GM18951 (cell line): ENCODE results near the gene BCAS3.

ENCODE experiments used
- POLR2A ChIP-seq: IDR thresholded peaks from 4 replicates; pipeline ENCODE4 v1.6.1; 2011; ENCODE audit warnings: mild to moderate bottlenecking; ENCODE audit not compliant: insufficient read length, insufficient read depth; ENCODE audit errors: extremely low read depth
- in situ Hi-C: fragments of 300-500 bp; cut with MboI; formaldehyde crosslinking; loops from one replicate; pipeline ENCODE4 v1.12.0; 2022; ENCODE audit warnings: low sequenced_read_pairs, mixed read lengths, inconsistent platforms; ENCODE audit not compliant: unreplicated experiment

Gene BCAS3

DNA sequence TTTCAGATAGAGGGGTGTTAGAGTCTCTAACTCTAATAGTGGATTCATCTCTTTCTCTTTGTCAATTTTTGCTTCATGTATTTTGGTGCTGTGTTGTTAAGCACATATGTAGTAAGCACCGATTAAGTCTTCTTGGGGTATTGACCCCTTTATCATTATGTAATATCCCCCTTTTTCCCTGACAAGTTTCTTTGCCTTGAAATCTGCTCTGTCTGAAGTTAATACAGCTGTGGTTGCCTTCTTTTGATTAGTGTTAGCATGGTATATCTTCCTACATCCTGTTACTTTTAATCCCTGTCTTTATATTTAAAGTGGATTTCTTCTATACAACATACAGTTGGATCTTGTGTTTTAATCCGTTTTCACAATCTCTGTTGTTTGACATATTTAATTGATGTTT lies 60.6 kb downstream of the BCAS3 start:
- in situ Hi-C loops: loop anchor here (25.0 kb wide), 1 partner anchor 649 kb away; the partner anchor contains the start of gene TBX2

DNA sequence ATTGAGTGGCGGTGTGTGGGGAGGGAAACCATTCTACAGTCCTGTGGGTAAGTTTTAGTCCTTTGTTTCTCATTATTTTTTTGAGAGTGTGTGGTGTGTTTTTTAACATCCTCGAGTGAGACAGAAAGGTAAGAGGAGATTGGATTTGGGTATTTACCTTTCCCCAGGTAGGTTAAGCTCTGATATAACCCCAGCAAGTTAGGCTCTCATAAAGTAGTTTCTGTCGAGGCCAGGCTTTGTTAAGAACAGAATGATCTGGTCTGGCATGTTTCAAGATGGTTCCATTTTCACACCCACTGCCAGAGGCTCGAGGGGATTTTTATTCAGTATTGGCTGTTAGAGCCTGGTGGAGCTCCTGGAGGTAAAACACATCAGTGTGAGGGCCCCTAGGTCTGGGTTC lies 62.9 kb downstream of the BCAS3 start:
- TF ChIP-seq POLR2A: no peak
- in situ Hi-C loops: loop anchor here (25.0 kb wide), 1 partner anchor 647 kb away; the partner anchor contains the start of gene TBX2

More for the DNA sequence above, 60.6 kb downstream of the BCAS3 start:
- no peak for TF ChIP-seq POLR2A

DNA sequence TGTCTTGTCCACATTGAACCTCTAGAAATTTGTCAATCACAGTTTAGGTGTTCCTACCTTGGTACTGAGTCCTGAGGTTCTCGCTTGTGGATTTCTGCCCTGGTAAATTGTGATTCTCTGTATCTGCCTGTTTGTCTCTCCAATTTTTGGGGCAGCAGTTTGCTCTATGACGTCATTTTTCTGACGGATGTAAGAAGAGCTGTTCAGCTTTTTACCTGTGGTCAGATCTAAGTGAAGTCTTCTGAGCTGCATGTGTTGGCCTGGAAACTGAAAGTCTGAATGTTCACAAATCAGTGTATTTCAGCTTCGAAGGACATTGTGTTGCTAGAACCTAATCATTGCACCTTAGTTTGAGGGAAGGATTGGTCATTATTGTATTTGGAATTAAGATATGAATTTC lies 63.4 kb downstream of the BCAS3 start:
- TF ChIP-seq POLR2A: no peak
- in situ Hi-C loops: loop anchor here (25.0 kb wide), 1 partner anchor 646 kb away; the partner anchor contains the start of gene TBX2

DNA sequence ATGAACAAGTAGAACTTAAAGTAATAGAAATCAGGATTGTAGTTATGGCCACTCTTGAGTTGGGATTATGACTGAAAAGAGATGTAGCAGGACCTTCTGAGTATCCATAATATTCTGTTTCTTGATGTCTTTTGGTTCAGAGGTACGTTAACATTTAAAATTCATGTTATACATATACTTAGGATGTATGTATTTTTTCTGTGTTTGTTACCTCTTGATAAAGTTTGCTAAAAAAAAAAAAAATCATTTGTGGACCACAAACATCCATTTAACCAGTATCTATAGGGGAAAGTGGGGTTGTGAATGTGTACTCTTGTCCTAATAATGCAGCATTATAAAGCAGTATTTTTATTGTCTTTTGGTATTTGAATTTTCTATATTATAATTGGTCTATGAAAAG lies 65.6 kb downstream of the BCAS3 start:
- in situ Hi-C loops: loop anchor here (25.0 kb wide), 1 partner anchor 644 kb away; the partner anchor contains the start of gene TBX2

DNA sequence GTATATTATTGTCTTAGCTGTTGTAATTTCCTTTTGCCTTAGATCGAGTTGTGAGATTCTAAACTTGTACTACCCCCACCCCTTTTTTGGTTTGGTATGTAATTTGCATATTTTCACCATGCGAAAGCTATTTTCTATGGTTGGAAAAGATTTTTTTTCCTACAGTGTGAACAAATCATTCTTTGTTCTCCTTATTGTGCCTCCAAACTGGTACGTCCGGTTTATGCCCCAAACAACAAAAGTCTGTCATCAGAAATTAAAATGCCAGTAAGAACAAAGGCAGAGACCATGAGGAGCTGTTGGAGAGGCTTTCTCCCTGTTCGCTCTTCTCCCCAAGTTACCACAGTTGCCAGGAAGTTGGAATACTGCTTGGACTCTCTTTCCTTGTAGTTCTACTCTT lies 66.1 kb downstream of the BCAS3 start:
- no peak for TF ChIP-seq POLR2A
- in situ Hi-C loops: loop anchor here (25.0 kb wide), 1 partner anchor 644 kb away; the partner anchor contains the start of gene TBX2

More for the DNA sequence above, 65.6 kb downstream of the BCAS3 start:
- TF ChIP-seq POLR2A: no peak

DNA sequence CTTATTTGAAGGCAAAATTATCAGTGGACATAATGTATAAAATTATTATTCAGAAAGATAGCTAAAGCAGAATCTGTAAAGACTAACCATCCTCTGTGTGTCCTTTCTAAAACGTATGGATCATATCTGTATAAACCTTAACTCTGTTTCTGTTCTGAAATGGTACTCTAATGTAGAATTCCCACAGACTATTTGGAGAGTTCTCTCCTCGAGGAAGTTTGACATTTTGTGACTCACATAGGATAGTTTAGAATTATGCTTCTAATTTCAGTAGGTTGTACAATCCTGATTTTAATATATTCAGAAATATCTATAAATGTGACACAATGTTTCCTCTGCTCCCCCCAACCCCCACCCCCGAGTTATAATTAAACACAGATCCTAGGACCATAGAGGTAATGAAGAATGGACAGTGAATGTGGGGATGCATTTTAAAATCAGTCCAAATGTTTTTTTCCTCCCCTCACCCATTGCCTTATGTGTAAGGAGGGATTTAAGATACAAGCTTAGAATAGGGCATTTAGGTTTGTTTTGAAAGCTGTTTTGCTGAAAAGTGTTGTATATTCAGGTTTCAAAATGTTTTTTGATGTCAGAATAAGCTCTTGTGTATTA lies 66.8 kb downstream of the BCAS3 start:
- TF ChIP-seq POLR2A: no peak
- in situ Hi-C loops: loop anchor here (25.0 kb wide), 1 partner anchor 643 kb away; the partner anchor contains the start of gene TBX2

DNA sequence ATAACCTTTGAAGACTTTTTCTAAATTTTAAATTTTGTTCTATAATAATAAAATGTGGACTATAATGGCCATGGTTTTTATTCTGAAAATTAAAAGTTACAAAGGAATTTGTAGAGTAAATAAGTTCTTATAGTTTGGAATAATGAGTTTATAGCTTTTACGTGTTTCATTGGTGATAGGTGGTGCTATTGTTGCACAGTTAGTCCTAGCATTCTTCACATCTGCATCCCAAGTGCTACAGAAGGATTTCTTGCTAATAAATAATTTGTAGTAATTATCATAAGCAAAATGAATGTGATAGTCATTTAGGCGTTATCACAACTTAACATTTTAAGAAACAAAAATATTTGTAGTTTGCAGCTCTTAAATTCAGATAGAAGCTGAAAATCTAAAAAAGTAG lies 67.9 kb downstream of the BCAS3 start:
- in situ Hi-C loops: loop anchor here (25.0 kb wide), 1 partner anchor 642 kb away; the partner anchor contains the start of gene TBX2
- no peak for TF ChIP-seq POLR2A

DNA sequence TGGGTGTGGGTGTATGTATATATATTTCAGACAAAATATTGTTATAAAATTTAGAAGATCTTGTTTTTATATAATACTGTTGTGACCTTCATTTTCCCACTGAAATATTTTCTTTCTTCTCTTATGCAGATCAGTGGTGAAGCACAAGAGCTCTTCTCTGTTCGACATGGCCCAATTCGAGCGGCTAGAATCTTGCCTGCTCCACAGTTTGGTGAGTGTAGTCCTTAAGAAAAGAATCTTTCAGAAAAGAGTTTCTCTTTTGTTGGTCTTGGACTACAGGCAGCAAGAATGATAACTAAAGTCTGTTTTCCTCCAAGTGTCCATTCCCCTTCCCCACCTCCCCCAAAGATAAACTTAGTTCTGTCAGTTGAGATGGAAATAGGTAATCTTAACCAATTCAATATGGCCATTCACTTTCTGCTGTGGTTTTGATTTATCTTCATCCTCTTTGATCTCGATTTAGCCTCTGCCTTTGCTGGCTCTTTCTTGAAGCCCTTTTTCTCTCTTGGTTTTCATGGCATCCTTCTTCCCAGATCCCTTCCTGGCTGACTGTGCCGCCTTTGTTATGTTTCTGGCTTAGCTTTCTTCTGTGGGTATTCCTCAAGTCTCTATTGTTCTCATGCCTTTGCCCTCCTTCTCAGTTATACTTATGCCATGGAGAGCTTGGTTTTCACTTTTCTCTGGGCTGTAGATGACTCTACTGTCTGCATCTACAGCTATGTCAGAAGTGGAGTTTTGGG lies 69.6 kb downstream of the BCAS3 start:
- TF ChIP-seq POLR2A: no peak

DNA sequence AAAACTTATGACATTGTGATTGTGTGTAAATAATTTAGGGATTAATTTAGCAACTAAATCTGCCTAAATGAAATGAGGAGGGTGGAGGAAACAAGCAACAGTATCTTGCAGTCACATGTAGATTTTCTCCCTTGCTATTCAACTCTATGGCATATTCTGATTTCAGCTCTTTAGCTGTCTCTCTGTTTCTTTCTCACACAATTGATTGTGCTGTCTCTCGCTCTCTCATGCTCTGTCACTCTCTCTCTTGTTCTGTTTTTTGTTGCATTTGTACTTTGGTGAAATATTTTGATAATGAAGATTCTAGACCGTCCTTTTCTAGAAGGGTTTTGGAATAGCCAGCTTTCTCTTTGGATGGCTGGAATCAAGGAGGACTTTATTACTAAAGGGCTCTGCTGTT lies 70.6 kb downstream of the BCAS3 start:
- in situ Hi-C loops: loop anchor here (25.0 kb wide), 1 partner anchor 639 kb away; the partner anchor contains the start of gene TBX2
- no peak for TF ChIP-seq POLR2A

More for the DNA sequence above, 69.6 kb downstream of the BCAS3 start:
- in situ Hi-C loops: loop anchor here (25.0 kb wide), 1 partner anchor 640 kb away; the partner anchor contains the start of gene TBX2

DNA sequence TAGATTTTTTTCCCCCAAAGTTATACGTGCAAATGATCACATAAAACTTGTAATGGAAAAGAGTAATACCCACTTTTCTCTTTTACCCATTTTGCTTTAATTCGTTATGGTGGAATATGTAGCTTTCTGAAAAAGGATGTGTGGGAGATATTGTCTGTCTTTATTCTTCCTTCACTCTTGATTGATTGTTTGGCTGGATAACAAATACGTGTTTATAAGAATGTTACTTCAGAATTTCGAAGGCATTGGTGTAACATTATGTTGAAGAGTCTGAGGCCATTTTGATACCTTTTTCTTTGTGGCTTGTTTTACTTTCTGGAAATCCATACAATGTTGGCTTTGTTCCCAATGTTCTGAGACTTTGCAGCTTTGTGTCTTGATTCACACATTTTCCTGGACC lies 71.4 kb downstream of the BCAS3 start:
- no peak for TF ChIP-seq POLR2A
- in situ Hi-C loops: loop anchor here (25.0 kb wide), 1 partner anchor 638 kb away; the partner anchor contains the start of gene TBX2

DNA sequence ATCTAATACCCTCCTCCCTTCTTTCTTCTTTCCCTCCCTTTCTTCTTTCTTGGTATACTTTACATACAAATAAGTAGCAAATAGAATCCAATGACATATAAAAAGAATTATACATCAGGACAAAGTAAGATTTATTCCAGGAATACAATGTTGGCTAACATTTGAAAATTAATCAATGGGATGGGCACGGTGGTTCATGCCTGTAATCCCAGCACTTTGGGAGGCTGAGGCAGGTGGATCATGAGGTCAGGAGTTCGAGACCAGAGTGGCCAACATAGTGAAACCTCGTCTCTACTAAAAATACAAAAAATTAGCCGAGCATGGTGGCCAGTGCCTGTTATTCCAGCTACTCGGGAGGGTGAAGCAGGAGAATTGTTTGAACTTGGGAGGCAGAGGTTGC lies 72.1 kb downstream of the BCAS3 start:
- no peak for TF ChIP-seq POLR2A
- in situ Hi-C loops: loop anchor here (25.0 kb wide), 1 partner anchor 638 kb away; the partner anchor contains the start of gene TBX2

DNA sequence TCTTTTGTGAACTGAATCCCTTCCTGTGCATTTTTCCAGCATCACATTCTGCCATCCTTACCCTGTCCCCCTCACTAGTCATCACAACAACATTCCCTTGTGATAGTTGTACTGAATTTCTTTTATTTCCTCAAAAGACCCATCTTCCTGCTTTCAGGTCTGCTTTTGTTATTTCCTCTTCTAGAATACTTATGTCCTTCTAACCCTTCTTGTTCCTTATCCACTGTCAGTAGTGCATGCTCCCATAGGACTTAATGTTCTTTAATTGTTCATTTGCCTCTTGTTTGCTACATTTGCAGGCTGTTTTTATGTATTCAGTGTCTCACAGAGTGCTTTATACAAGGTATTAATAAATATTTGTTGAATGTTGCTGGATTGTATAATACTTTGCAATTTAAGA lies 73.0 kb downstream of the BCAS3 start:
- in situ Hi-C loops: no loop called here
- TF ChIP-seq POLR2A: no peak

DNA sequence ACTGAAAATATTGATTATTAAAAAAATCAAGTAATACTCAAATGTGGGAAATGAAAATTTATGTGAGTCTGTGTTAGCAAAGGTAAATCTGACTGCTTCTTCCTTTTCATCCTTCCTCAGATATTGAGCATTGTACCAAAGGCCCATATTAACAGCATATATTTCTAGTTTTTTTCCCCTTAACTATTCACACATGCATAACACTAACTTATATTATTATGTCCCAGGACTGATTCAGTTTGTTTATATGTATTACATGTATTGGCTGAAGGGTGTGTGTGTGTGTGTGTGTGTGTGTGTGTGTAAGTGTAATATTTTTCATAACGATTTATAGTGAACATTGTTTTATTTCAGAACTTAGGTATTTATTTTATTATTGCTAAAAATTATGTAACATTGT lies 74.2 kb downstream of the BCAS3 start:
- TF ChIP-seq POLR2A: no peak
- in situ Hi-C loops: no loop called here
